Trophoblast cell (in vitro differentiated cells and primary cell): ENCODE measurements around the gene RANBP17.
A peak's percentile ranks its signal among the peaks of the same experiment; 100 is the strongest.
"Not testable (repeated sequence)": the region's sequence is repeated elsewhere in the genome, so short reads cannot be mapped to it uniquely, and the experiment has no call there.

Experiments used
- DNase-seq, 2 donors: peaks; one replicate each; pipeline ENCODE4 v3.0.0-alpha.2; 2016
- H2AFZ ChIP-seq: 2 replicates; pipeline ENCODE4 v1.6.1; 2013; ENCODE audit warnings: low read length, moderate library complexity, mild to moderate bottlenecking; ENCODE audit not compliant: insufficient read depth, poor library complexity
- H2AK5ac ChIP-seq: 2 replicates; pipeline ENCODE4 v1.6.1; 2013; ENCODE audit warnings: mild to moderate bottlenecking, low read length
- H2BK120ac ChIP-seq: 2 replicates; pipeline ENCODE4 v1.6.1; 2013; ENCODE audit warnings: low read length, mild to moderate bottlenecking, moderate library complexity; ENCODE audit not compliant: insufficient read depth, poor library complexity
- H2BK12ac ChIP-seq: 2 replicates; pipeline ENCODE4 v1.6.1; 2013; ENCODE audit warnings: mild to moderate bottlenecking, low read length, moderate library complexity
- H2BK5ac ChIP-seq: 2 replicates; pipeline ENCODE4 v1.6.1; 2013; ENCODE audit warnings: low read length, low read depth, moderate library complexity, mild to moderate bottlenecking; ENCODE audit not compliant: poor library complexity
- H3K14ac ChIP-seq: 2 replicates; pipeline ENCODE4 v1.6.1; 2013; ENCODE audit warnings: mild to moderate bottlenecking, low read length
- H3K18ac ChIP-seq: 2 replicates; pipeline ENCODE4 v1.6.1; 2013; ENCODE audit warnings: mild to moderate bottlenecking, low read length
- H3K23ac ChIP-seq: 2 replicates; pipeline ENCODE4 v1.6.1; 2013; ENCODE audit warnings: low read length
- H3K27ac ChIP-seq: 2 replicates; pipeline ENCODE4 v1.5.1; 2013; ENCODE audit warnings: low read depth, mild to moderate bottlenecking, inconsistent platforms, low read length, moderate library complexity
- H3K27me3 ChIP-seq: 2 replicates; pipeline ENCODE4 v1.6.1; 2013; ENCODE audit warnings: inconsistent platforms, mild to moderate bottlenecking, low read length, moderate library complexity; ENCODE audit not compliant: insufficient read depth
- H3K36me3 ChIP-seq, 2 experiments: 1 replicate in 1 of 2; 2 replicates in 1 of 2; pipeline ENCODE4 v1.6.1; 2013; ENCODE audit warnings: low read length in 2 of 2, mild to moderate bottlenecking in 2 of 2, moderate library complexity in 1 of 2; ENCODE audit not compliant: insufficient read depth in 2 of 2, control insufficient read depth in 1 of 2
- H3K4ac ChIP-seq: 2 replicates; pipeline ENCODE4 v1.6.1; 2013; ENCODE audit warnings: low read depth, mild to moderate bottlenecking, low read length, moderate library complexity
- H3K4me1 ChIP-seq, 2 experiments: 1 replicate in 1 of 2; 2 replicates in 1 of 2; pipeline ENCODE4 v1.6.1; 2013; ENCODE audit warnings: low read length in 2 of 2, mild to moderate bottlenecking in 2 of 2, moderate library complexity in 1 of 2; ENCODE audit not compliant: insufficient read depth in 2 of 2, control insufficient read depth in 1 of 2
- H3K4me2 ChIP-seq: 2 replicates; pipeline ENCODE4 v1.6.1; 2013; ENCODE audit warnings: inconsistent platforms, mild to moderate bottlenecking, low read length, moderate library complexity
- H3K4me3 ChIP-seq: 2 replicates; pipeline ENCODE4 v1.5.1; 2013; ENCODE audit warnings: mild to moderate bottlenecking, low read depth, low read length, inconsistent platforms
- H3K79me1 ChIP-seq: one replicate; pipeline ENCODE4 v1.6.1; 2013; ENCODE audit warnings: low read length
- H3K79me2 ChIP-seq: 2 replicates; pipeline ENCODE4 v1.6.1; 2013; ENCODE audit warnings: low read length, mild to moderate bottlenecking; ENCODE audit not compliant: control insufficient read depth, insufficient read depth, poor library complexity
- H3K9ac ChIP-seq: 2 replicates; pipeline ENCODE4 v1.6.1; 2013; ENCODE audit warnings: mild to moderate bottlenecking, low read length
- H3K9me3 ChIP-seq: 2 replicates; pipeline ENCODE4 v1.6.1; 2013; ENCODE audit warnings: low read depth, mild to moderate bottlenecking, control low read depth, inconsistent platforms, low read length; ENCODE audit not compliant: insufficient read depth
- H4K12ac ChIP-seq: 2 replicates; pipeline ENCODE4 v1.6.1; 2013; ENCODE audit warnings: low read depth, mild to moderate bottlenecking, low read length, moderate library complexity
- H4K8ac ChIP-seq: 2 replicates; pipeline ENCODE4 v1.6.1; 2013; ENCODE audit warnings: low read depth, mild to moderate bottlenecking, low read length, moderate library complexity
- H4K91ac ChIP-seq: one replicate; pipeline ENCODE4 v1.6.1; 2013; ENCODE audit warnings: low read depth, mild to moderate bottlenecking, low read length, moderate library complexity
- WGBS: extraction: QIAGEN DNeasy Blood & Tissue Kit; methylation state at CpG from one replicate; pipeline ENCODE4 v1.1.7; 2013; ENCODE audit warnings: missing lambda C conversion rate; ENCODE audit not compliant: insufficient read length, insufficient coverage; ENCODE audit errors: extremely low coverage; 5-methylcytosine and 5-hydroxymethylcytosine counted together

RANBP17 gene

DNA sequence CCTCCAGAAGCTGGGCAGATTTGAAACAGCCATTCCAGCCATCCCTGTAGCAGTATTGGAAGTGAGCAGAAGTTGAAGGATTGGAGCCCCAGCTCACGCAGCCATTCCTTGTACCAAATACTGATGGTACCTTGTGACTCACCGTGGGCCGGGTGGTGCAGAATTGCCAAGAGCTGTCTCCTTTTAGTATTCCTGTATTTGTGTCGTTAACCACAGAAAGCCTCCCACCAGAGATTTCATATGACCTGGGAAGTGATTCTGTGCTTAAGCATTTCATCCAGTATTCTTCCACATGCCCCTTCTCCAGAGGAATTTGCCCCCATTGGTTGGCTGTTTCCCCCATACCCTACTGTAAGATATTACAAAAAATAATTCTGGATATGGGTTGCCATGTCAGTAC is 429.6 kb downstream of the RANBP17 start:
- Histone ChIP-seq H2BK12ac (no peak overlapping the region), H2AK5ac (no peak overlapping the region), H3K4me1 (peaks cover 3 to 11% of the 10 kb centered on the region in 2 experiments), H3K9me3 (no peaks in the 10 kb centered on the region), H3K18ac (no peak overlapping the region), H3K36me3 (peaks cover 5 to 6% of the 10 kb centered on the region in 2 experiments), H4K91ac (no peak overlapping the region), H2AFZ (no peak overlapping the region), H3K4me3 (no peak overlapping the region), H3K4ac (no peak overlapping the region), H4K8ac (no peak overlapping the region), H3K27ac (no peak overlapping the region), H2BK5ac (no peak overlapping the region), H3K14ac (no peak overlapping the region), H3K79me2 (no peaks in the 10 kb centered on the region), H4K12ac (no peak overlapping the region), H3K23ac (no peak overlapping the region), H3K4me2 (no peak overlapping the region), H3K79me1 (no peaks in the 10 kb centered on the region), H3K27me3 (no peaks in the 10 kb centered on the region), H2BK120ac (no peak overlapping the region), H3K9ac (no peak overlapping the region)
- WGBS: no CpG with 5 or more reads among the region's 4 CpGs
- DNase-seq: no peak

DNA sequence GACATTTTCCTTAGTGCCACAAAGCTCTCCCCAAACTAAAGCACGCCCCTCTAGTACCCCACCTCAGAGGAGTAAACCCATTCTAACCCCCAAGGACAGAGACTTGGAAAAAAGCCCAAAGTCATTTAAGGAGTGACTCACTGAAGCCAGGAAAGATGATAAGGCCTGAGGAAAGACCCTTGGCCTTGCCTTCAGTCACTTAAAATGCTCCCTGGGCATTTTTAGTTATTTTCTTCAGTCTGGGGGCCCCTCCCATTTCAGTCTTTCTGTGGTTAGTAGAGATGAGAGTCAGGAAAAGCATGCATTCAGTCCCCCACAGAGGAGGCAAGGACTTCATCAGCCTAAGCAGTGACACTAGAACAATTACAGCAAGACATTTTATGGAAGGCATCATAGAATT is 433.5 kb downstream of the RANBP17 start:
- Histone ChIP-seq H2BK12ac (no peak overlapping the region), H3K4me1 (peaks cover 3 to 11% of the 10 kb centered on the region in 2 experiments), H3K9ac (no peak overlapping the region), H4K91ac (no peak overlapping the region), H3K4me3 (no peak overlapping the region), H3K79me2 (no peaks in the 10 kb centered on the region), H2AFZ (no peak overlapping the region), H3K27me3 (no peaks in the 10 kb centered on the region), H3K18ac (no peak overlapping the region), H4K8ac (no peak overlapping the region), H3K9me3 (no peaks in the 10 kb centered on the region), H2BK120ac (no peak overlapping the region), H4K12ac (no peak overlapping the region), H3K4ac (no peak overlapping the region), H2BK5ac (no peak overlapping the region), H3K4me2 (no peak overlapping the region), H3K27ac (no peak overlapping the region), H3K14ac (no peak overlapping the region), H3K23ac (no peak overlapping the region), H3K79me1 (no peaks in the 10 kb centered on the region), H3K36me3 (peaks cover 6 to 7% of the 10 kb centered on the region in 2 experiments), H2AK5ac (no peak overlapping the region)
- DNase-seq: no peak
- WGBS: no CpG with 5 or more reads among the region's 1 CpG

DNA sequence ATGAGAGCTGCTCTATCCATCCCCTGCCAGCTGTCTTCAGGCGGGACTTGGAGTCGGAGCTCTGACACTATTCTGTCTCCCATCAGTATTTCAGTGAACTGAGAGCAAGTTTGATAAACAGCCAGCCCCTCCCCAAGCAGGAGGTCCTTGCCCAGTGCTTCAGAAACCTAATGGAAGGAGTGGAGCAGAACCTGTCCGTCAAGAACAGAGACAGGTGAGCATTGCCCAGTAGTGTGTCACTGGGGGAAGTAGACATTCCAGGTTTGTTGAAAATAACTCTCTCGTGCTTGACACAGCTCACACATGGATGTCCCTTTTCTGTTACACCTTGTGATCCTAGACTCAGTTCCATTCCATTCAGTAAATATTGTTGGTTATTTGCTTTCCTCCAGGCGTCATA is 434.0 kb downstream of the RANBP17 start:
- no peak overlapping the region for H3K4me2 ChIP-seq
- no peak overlapping the region for H3K23ac ChIP-seq
- H2BK12ac ChIP-seq: no peak overlapping the region
- peaks cover 9% of the 10 kb centered on the region in 2 experiments for H3K36me3 ChIP-seq
- no peak overlapping the region for H3K27ac ChIP-seq
- H4K12ac ChIP-seq: no peak overlapping the region
- no peak overlapping the region for H2AFZ ChIP-seq
- no peak overlapping the region for H3K9ac ChIP-seq
- WGBS: no CpG with 5 or more reads among the region's 5 CpGs
- H2BK120ac ChIP-seq: no peak overlapping the region
- no peaks in the 10 kb centered on the region for H3K79me1 ChIP-seq
- DNase-seq: peak; percentile 81 to 89
- H3K9me3 ChIP-seq: no peaks in the 10 kb centered on the region
- H4K8ac ChIP-seq: no peak overlapping the region
- no peak overlapping the region for H3K14ac ChIP-seq
- no peak overlapping the region for H3K4me3 ChIP-seq
- H3K4me1 ChIP-seq: peaks cover 3 to 11% of the 10 kb centered on the region in 2 experiments
- H2BK5ac ChIP-seq: no peak overlapping the region
- no peaks in the 10 kb centered on the region for H3K79me2 ChIP-seq
- H3K18ac ChIP-seq: no peak overlapping the region
- H3K4ac ChIP-seq: no peak overlapping the region
- H2AK5ac ChIP-seq: no peak overlapping the region
- H3K27me3 ChIP-seq: no peaks in the 10 kb centered on the region
- no peak overlapping the region for H4K91ac ChIP-seq

DNA sequence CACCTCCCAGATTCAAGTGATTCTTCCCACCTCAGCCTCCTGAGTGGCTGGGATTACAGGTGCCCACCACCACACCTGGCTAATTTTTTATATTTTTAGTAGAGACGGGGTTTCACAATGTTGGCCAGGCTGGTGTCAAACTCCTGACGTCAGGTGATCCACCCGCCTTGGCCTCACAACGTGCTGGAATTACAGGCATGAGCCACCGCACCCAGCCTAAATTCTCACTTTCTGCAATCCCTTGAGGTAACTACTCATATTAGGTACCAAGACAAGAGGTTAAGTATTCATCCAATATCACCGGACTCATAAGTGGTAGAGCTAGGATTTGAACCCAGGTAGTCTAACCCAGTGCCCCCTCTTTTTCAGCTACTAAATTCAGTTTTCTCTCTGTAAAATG is 436.1 kb downstream of the RANBP17 start:
- WGBS: no CpG with 5 or more reads among the region's 6 CpGs
- not testable (repeated sequence) for H2AFZ ChIP-seq, H4K12ac ChIP-seq

More for the DNA sequence above, 436.1 kb downstream of the RANBP17 start:
- not testable (repeated sequence) for H3K4me3 ChIP-seq, H3K27me3 ChIP-seq, H3K9me3 ChIP-seq, H3K4me1 ChIP-seq, H2BK5ac ChIP-seq, H3K14ac ChIP-seq, H3K4ac ChIP-seq, H4K8ac ChIP-seq, H3K27ac ChIP-seq, H3K9ac ChIP-seq, H3K23ac ChIP-seq, H3K79me2 ChIP-seq, H2AK5ac ChIP-seq, H2BK120ac ChIP-seq, H3K4me2 ChIP-seq, H4K91ac ChIP-seq, H3K18ac ChIP-seq, H2BK12ac ChIP-seq, H3K79me1 ChIP-seq
- peaks cover 9 to 12% of the 10 kb centered on the region in 2 experiments for H3K36me3 ChIP-seq
- DNase-seq: peak; percentile 52 to 74
